ENCODE measurements around the gene LRRTM1. TPM values are rescaled to one million over a fixed set of nuclear protein-coding genes. Genes with fewer than 3 reads are reported as not detected.

The LRRTM1 gene
- polyA plus RNA-seq, 1 of the 3 experiments (the other 2 are of a cell fraction) = 1.6 TPM

GRCh38 chr2:80322311-80322920, 17.9 kb upstream of the LRRTM1 start:
- no peak overlapping the region for H3K4me2 ChIP-seq

GRCh38 chr2:80312282-80312839, 7.8 kb upstream of the LRRTM1 start:
- CTCF ChIA-PET = no interaction called here
- TF ChIP-seq ZBTB33 (IDR thresholded peaks at IDR 0.05; ENCODE audit: borderline replicate concordance, low read depth) (no peak), POLR2AphosphoS5 (IDR thresholded peaks at IDR 0.05; ENCODE audit: low read depth, low read length) (no peak), SIN3A (IDR thresholded peaks at IDR 0.05; ENCODE audit: borderline replicate concordance, low read depth, low read length) (no peak), MAX (IDR thresholded peaks at IDR 0.05; ENCODE audit: low read depth) (no peak), RXRA (IDR thresholded peaks at IDR 0.05; ENCODE audit: borderline replicate concordance, low read depth) (no peak), MXI1 (IDR thresholded peaks at IDR 0.05; ENCODE audit: low read depth, low read length) (no peak), GABPA (IDR thresholded peaks at IDR 0.05; ENCODE audit: low read depth) (no peak), CTCF (IDR thresholded peaks at IDR 0.05) (no peak), PBX3 (IDR thresholded peaks at IDR 0.05) (no peak), USF2 (IDR thresholded peaks at IDR 0.05; ENCODE audit: borderline replicate concordance, low read depth, low read length) (no peak), FOXJ3 (CRISPR knock-in tag; IDR thresholded peaks at IDR 0.05) (no peak), RAD21 (IDR thresholded peaks at IDR 0.05; ENCODE audit: low read length) (no peak), GATA2 (CRISPR knock-in tag; IDR thresholded peaks at IDR 0.05) (no peak), FOSL2 (IDR thresholded peaks at IDR 0.05; ENCODE audit: borderline replicate concordance, low read depth) (no peak), JUND (IDR thresholded peaks at IDR 0.05) (no peak), IRF3 (IDR thresholded peaks at IDR 0.05; ENCODE audit: low read depth, low read length) (no peak), TCF12 (IDR thresholded peaks at IDR 0.05) (no peak), EZH2phosphoT487 (IDR thresholded peaks at IDR 0.05; ENCODE audit: borderline replicate concordance, low read depth) (no peak)
- no peaks in the 10 kb centered on the region for H3F3A ChIP-seq (replicated peaks; ENCODE audit: insufficient read depth)

More at GRCh38 chr2:80322311-80322920, 17.9 kb upstream of the LRRTM1 start:
- peaks cover 0 to 9% of the 10 kb centered on the region in 2 experiments; a peak in 2 of 4 replicates for H3K4me1 ChIP-seq (ENCODE audit: control insufficient read depth in 1 of 2, insufficient read depth in 2 of 2, low read depth in 1 of 2, low read length in 1 of 2)
- H3K9me2 ChIP-seq = no peaks in the 10 kb centered on the region
- POLR2A ChIA-PET = no interaction called here
- H3F3A ChIP-seq (replicated peaks; ENCODE audit: insufficient read depth) = no peaks in the 10 kb centered on the region
- no peak overlapping the region for H3K9ac ChIP-seq
- WGBS (ENCODE audit: low lambda C conversion rate) = 83% methylated on average over 22 of the region's 42 CpGs
- H3K79me2 ChIP-seq (ENCODE audit: insufficient read depth) = no peaks in the 10 kb centered on the region
- no peak overlapping the region for H2AFZ ChIP-seq (ENCODE audit: low read depth)
- no peak overlapping the region for H3K4me3 ChIP-seq (ENCODE audit: low read depth in 2 of 2, low read length in 1 of 2)
- TF ChIP-seq NRF1 (IDR thresholded peaks at IDR 0.05; ENCODE audit: low read depth, low read length) = no peak
- TF ChIP-seq FOXM1 (IDR thresholded peaks at IDR 0.05; ENCODE audit: low read depth) = no peak
- no peak for TF ChIP-seq EZH2phosphoT487 (IDR thresholded peaks at IDR 0.05; ENCODE audit: borderline replicate concordance, low read depth)
- no peak overlapping the region for H3K27ac ChIP-seq (ENCODE audit: low read depth in 2 of 2, low read length in 1 of 2)
- no peak for DNase-seq
- no peaks in the 10 kb centered on the region for H3K36me3 ChIP-seq (replicated peaks in 1 of 2; ENCODE audit: control insufficient read depth in 1 of 2, insufficient read depth in 2 of 2, low read length in 1 of 2)
- no peaks in the 10 kb centered on the region for H3K27me3 ChIP-seq (ENCODE audit: insufficient read depth)
- H3K9me3 ChIP-seq = no peaks in the 10 kb centered on the region
- CTCF ChIA-PET = interaction anchor here (1.1 to 6.9 kb wide), 2 partner anchors 17 to 179 kb away, joined by 5 to 179 read pairs; no protein-coding TSS in a partner anchor
- H4K20me1 ChIP-seq (ENCODE audit: insufficient read depth) = no peaks in the 10 kb centered on the region

More at GRCh38 chr2:80312282-80312839, 7.8 kb upstream of the LRRTM1 start:
- POLR2A ChIA-PET = no interaction called here
- no peaks in the 10 kb centered on the region for H4K20me1 ChIP-seq (ENCODE audit: insufficient read depth)
- no peak overlapping the region for H3K27ac ChIP-seq (ENCODE audit: low read depth in 2 of 2, low read length in 1 of 2)
- no peaks in the 10 kb centered on the region for H3K79me2 ChIP-seq (ENCODE audit: insufficient read depth)
- no peaks in the 10 kb centered on the region for H3K27me3 ChIP-seq (ENCODE audit: insufficient read depth)
- H3K36me3 ChIP-seq (replicated peaks in 1 of 2; ENCODE audit: control insufficient read depth in 1 of 2, insufficient read depth in 2 of 2, low read length in 1 of 2) = no peaks in the 10 kb centered on the region
- no peaks in the 10 kb centered on the region for H3K9me2 ChIP-seq
- no peak overlapping the region for H3K9ac ChIP-seq
- H3K4me2 ChIP-seq = no peak overlapping the region
- H2AFZ ChIP-seq (ENCODE audit: low read depth) = no peak overlapping the region
- H3K4me1 ChIP-seq (ENCODE audit: control insufficient read depth in 1 of 2, insufficient read depth in 2 of 2, low read depth in 1 of 2, low read length in 1 of 2) = no peaks in the 10 kb centered on the region
- no peak for DNase-seq
- no peaks in the 10 kb centered on the region for H3K9me3 ChIP-seq
- 68% methylated on average over 5 of the region's 5 CpGs for WGBS (ENCODE audit: low lambda C conversion rate)
- no peak overlapping the region for H3K4me3 ChIP-seq (ENCODE audit: low read depth in 2 of 2, low read length in 1 of 2)

Data from SK-N-SH (cell line).